IMR-90 (cell line): ENCODE measurements around the gene ADRA2C. TPM values are rescaled to one million over a fixed set of nuclear protein-coding genes. Genes with fewer than 3 reads are reported as not detected.

ENCODE experiments used
- ATAC-seq: fragments of 200-7000 bp; cut with Tn5 transposase; 2 replicates; pipeline ENCODE4 v1.9.1; 2020; ENCODE audit warnings: low read depth, mild to moderate bottlenecking, moderate library complexity
- BruUV-seq: library from RNA; stranded (reverse); fragments of 400-500 nt; replicated peaks from 2 replicates; lab custom pipeline; 2021; lab: Mats Ljungman, UMichigan
- CTCF ChIA-PET: fragments of 300-600 bp; formaldehyde crosslinking; extraction: SDS; loops from one replicate; lab custom pipeline; 2021; ENCODE audit warnings: antibody characterized with exemption; lab: Yijun Ruan, JAX
- POLR2A ChIA-PET: fragments of 300-600 bp; sonication (Branson Sonifier 250); formaldehyde crosslinking; loops from one replicate; lab custom pipeline; 2022; ENCODE audit warnings: antibody characterized with exemption; ENCODE audit not compliant: unreplicated experiment; lab: Charles Lee
- DNase-seq: peaks from one replicate; pipeline ENCODE4 v3.0.0; 2013
- H2AFZ ChIP-seq: replicated peaks from 2 replicates; pipeline ENCODE3; 2013; ENCODE audit warnings: low read length, mild to moderate bottlenecking; ENCODE audit not compliant: poor library complexity
- H2AK5ac ChIP-seq: 2 replicates; pipeline ENCODE4 v1.6.1; 2013; ENCODE audit warnings: low read depth, low read length, inconsistent platforms
- H2AK9ac ChIP-seq: replicated peaks from 2 replicates; pipeline ENCODE3; 2013; ENCODE audit warnings: mild to moderate bottlenecking, low read depth, low read length, moderate library complexity; ENCODE audit not compliant: poor library complexity
- H2BK120ac ChIP-seq: 2 replicates; pipeline ENCODE4 v1.6.1; 2013; ENCODE audit warnings: low read depth, low read length, inconsistent platforms
- H2BK15ac ChIP-seq: 3 replicates; pipeline ENCODE4 v1.6.1; 2013; ENCODE audit warnings: low read depth, low read length, inconsistent platforms
- H2BK20ac ChIP-seq: 2 replicates; pipeline ENCODE4 v1.6.1; 2013; ENCODE audit warnings: low read depth, mild to moderate bottlenecking, inconsistent platforms, low read length, moderate library complexity
- H2BK5ac ChIP-seq: 2 replicates; pipeline ENCODE4 v1.6.1; 2013; ENCODE audit warnings: mild to moderate bottlenecking, low read depth, low read length, inconsistent platforms; ENCODE audit not compliant: poor library complexity, severe bottlenecking
- H3K14ac ChIP-seq: replicated peaks from 2 replicates; pipeline ENCODE4 v1.6.1; 2013; ENCODE audit warnings: low read depth, low read length, inconsistent platforms
- H3K18ac ChIP-seq: 2 replicates; pipeline ENCODE4 v1.6.1; 2013; ENCODE audit warnings: low read depth, low read length, control low read depth
- H3K23ac ChIP-seq: 2 replicates; pipeline ENCODE4 v1.6.1; 2013; ENCODE audit warnings: low read depth, low read length, inconsistent platforms
- H3K27ac ChIP-seq: 2 replicates; pipeline ENCODE4 v1.5.1; 2013; ENCODE audit warnings: mild to moderate bottlenecking, control low read depth, low read length; ENCODE audit not compliant: insufficient read depth
- H3K27me3 ChIP-seq: 2 replicates; pipeline ENCODE4 v1.6.1; 2013; ENCODE audit warnings: low read length; ENCODE audit not compliant: control insufficient read depth, insufficient read depth
- H3K36me3 ChIP-seq: 2 replicates; pipeline ENCODE4 v1.6.1; 2013; ENCODE audit warnings: low read length, mixed read lengths; ENCODE audit not compliant: control insufficient read depth, insufficient read depth
- H3K4ac ChIP-seq: 2 replicates; pipeline ENCODE4 v1.6.1; 2013; ENCODE audit warnings: low read depth, low read length, inconsistent platforms
- H3K4me1 ChIP-seq: 2 replicates; pipeline ENCODE4 v1.6.1; 2013; ENCODE audit warnings: low read length, mixed read lengths; ENCODE audit not compliant: control insufficient read depth, insufficient read depth
- H3K4me2 ChIP-seq: 2 replicates; pipeline ENCODE4 v1.6.1; 2013; ENCODE audit warnings: low read depth, mild to moderate bottlenecking, control low read depth, low read length, moderate library complexity
- H3K4me3 ChIP-seq: 2 replicates; pipeline ENCODE4 v1.5.1; 2013; ENCODE audit warnings: low read depth, mild to moderate bottlenecking, control low read depth, low read length, moderate library complexity; ENCODE audit not compliant: insufficient read depth
- H3K56ac ChIP-seq: 2 replicates; pipeline ENCODE4 v1.6.1; 2013; ENCODE audit warnings: low read length, inconsistent platforms; ENCODE audit not compliant: insufficient read depth; ENCODE audit errors: extremely low read depth
- H3K79me1 ChIP-seq, 2 experiments: 2 replicates each; pipeline ENCODE4 v1.6.1; 2013; ENCODE audit warnings: low read length in 2 of 2, inconsistent platforms in 1 of 2, low read depth in 1 of 2
- H3K9ac ChIP-seq: 2 replicates; pipeline ENCODE4 v1.6.1; 2013; ENCODE audit warnings: low read depth, low read length, control low read depth
- H3K9me1 ChIP-seq: 2 replicates; pipeline ENCODE4 v1.6.1; 2013; ENCODE audit warnings: low read length, inconsistent platforms; ENCODE audit not compliant: insufficient read depth
- H3K9me3 ChIP-seq: 2 replicates; pipeline ENCODE4 v1.6.1; 2013; ENCODE audit warnings: low read length; ENCODE audit not compliant: control insufficient read depth, insufficient read depth
- H4K20me1 ChIP-seq: 2 replicates; pipeline ENCODE4 v1.6.1; 2013; ENCODE audit warnings: low read length, inconsistent platforms; ENCODE audit not compliant: insufficient read depth
- H4K5ac ChIP-seq: 2 replicates; pipeline ENCODE4 v1.6.1; 2013; ENCODE audit warnings: mild to moderate bottlenecking, low read depth, low read length, control low read depth
- H4K8ac ChIP-seq, 2 experiments: 2 replicates each; pipeline ENCODE4 v1.6.1; 2013; ENCODE audit warnings: low read depth in 2 of 2, low read length in 2 of 2, control low read depth in 1 of 2, inconsistent platforms in 1 of 2
- H4K91ac ChIP-seq: 2 replicates; pipeline ENCODE4 v1.6.1; 2013; ENCODE audit warnings: low read depth, low read length, inconsistent platforms; ENCODE audit not compliant: insufficient read depth
- BHLHE40 ChIP-seq: fragments of 150-350 bp; IDR thresholded peaks from 2 replicates; pipeline ENCODE4 v1.6.1; 2016; ENCODE audit warnings: mild to moderate bottlenecking, low read depth, low read length
- FOS ChIP-seq: fragments of 150-350 bp; IDR thresholded peaks from 2 replicates; pipeline ENCODE4 v1.6.1; 2016; ENCODE audit warnings: low read depth, low read length
- MXI1 ChIP-seq: IDR thresholded peaks from 2 replicates; pipeline ENCODE4 v1.6.1; 2012; ENCODE audit warnings: low read depth, mild to moderate bottlenecking, low read length, moderate library complexity, borderline replicate concordance
- NFE2L2 ChIP-seq: fragments of 150-350 bp; IDR thresholded peaks from 2 replicates; pipeline ENCODE4 v1.6.1; 2016; ENCODE audit warnings: low read depth, mild to moderate bottlenecking, low read length
- RFX5 ChIP-seq: IDR thresholded peaks from 2 replicates; pipeline ENCODE4 v1.8.0; 2012; ENCODE audit warnings: low read depth, mild to moderate bottlenecking, low read length, moderate library complexity
- WGBS, 2 experiments: methylation state at CpG; one replicate each; pipeline versions ENCODE4 v1.1.5 to v1.1.7; 2013; ENCODE audit warnings: missing lambda C conversion rate in 2 of 2; ENCODE audit not compliant: insufficient read length in 1 of 2; ENCODE audit errors: extremely low coverage in 2 of 2; 5-methylcytosine and 5-hydroxymethylcytosine counted together
- dilution Hi-C: fragments of 300-500 bp; cut with HindIII; formaldehyde crosslinking; loops from one replicate; pipeline ENCODE4 v1.14.3; 2018; ENCODE audit warnings: low sequenced_read_pairs; ENCODE audit not compliant: unreplicated experiment
- in situ Hi-C: fragments of 300-500 bp; cut with MboI; formaldehyde crosslinking; loops from 3 replicates; pipeline ENCODE4 v1.14.3; 2019; ENCODE audit warnings: low sequenced_read_pairs, inconsistent platforms, mixed read lengths
- intact Hi-C: fragments of 100-400 bp; cut with micrococcal nuclease; formaldehyde crosslinking; loops from 2 replicates; pipeline ENCODE4 v1.10.0; 2022
- polyA plus RNA-seq, 3 experiments: library from polyadenylated mRNA; depleted of rRNA; stranded (reverse); fragments of >200 nt; gene quantifications; 2 replicates each; pipeline ENCODE4 v1.2.3, GENCODE V29; 2012; ENCODE audit warnings: low replicate concordance in 1 of 3
- total RNA-seq: library from RNA; depleted of rRNA; stranded (reverse); fragments of >200 nt; gene quantifications from 2 replicates; pipeline ENCODE4 v1.2.3, GENCODE V29; 2012
- TF ChIP-seq, protein P1 (sequence below): fragments of 150-350 bp; IDR thresholded peaks from 2 replicates; pipeline ENCODE4 v1.6.1; 2017; ENCODE audit warnings: mild to moderate bottlenecking, antibody characterized with exemption, low read length, low read depth

ADRA2C gene
- total and polyA plus RNA-seq, 2 of the 4 experiments (the other 2 are of a cell fraction): under 0.01 to 0.14 TPM

- dilution Hi-C loops: no loop called here
- no peak overlapping the region for H3K18ac ChIP-seq
- no peaks in the 10 kb centered on the region for H4K20me1 ChIP-seq
- POLR2A ChIA-PET: no interaction called here
- H3K56ac ChIP-seq: no peak overlapping the region
- DNase-seq: no peak
- BruUV-seq: no TSS peak
- H2BK15ac ChIP-seq: no peak overlapping the region
- no peaks in the 10 kb centered on the region for H3K9me3 ChIP-seq
- in situ Hi-C loops: no loop called here
- H4K91ac ChIP-seq: no peak overlapping the region
- no peak overlapping the region for H3K4me3 ChIP-seq
- no peak overlapping the region for H3K4ac ChIP-seq
- no peaks in the 10 kb centered on the region for H3K79me1 ChIP-seq
- H3K23ac ChIP-seq: no peak overlapping the region
- 39% methylated on average over 13 of the region's 15 CpGs; no CpG with 5 or more reads in 1 of the 2 experiments for WGBS, 2 experiments
- no peak overlapping the region for H3K14ac ChIP-seq
- H3K36me3 ChIP-seq: no peaks in the 10 kb centered on the region
- TF ChIP-seq NFE2L2: no peak
- TF ChIP-seq RFX5: no peak
- TF ChIP-seq FOS: no peak
- TF ChIP-seq, protein P1, sequence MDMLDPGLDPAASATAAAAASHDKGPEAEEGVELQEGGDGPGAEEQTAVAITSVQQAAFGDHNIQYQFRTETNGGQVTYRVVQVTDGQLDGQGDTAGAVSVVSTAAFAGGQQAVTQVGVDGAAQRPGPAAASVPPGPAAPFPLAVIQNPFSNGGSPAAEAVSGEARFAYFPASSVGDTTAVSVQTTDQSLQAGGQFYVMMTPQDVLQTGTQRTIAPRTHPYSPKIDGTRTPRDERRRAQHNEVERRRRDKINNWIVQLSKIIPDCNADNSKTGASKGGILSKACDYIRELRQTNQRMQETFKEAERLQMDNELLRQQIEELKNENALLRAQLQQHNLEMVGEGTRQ: no peak
- no peak for TF ChIP-seq MXI1
- no peak for TF ChIP-seq BHLHE40
- no peak overlapping the region for H2AK9ac ChIP-seq
- no peak overlapping the region for H2BK5ac ChIP-seq
- CTCF ChIA-PET: no interaction called here
- H3K27me3 ChIP-seq: peaks cover 18% of the 10 kb centered on the region
- no peak overlapping the region for H4K8ac ChIP-seq
- H4K5ac ChIP-seq: no peak overlapping the region
- no peak overlapping the region for H2AK5ac ChIP-seq
- no peak overlapping the region for H3K9ac ChIP-seq
- ATAC-seq: no peak
- H3K9me1 ChIP-seq: no peaks in the 10 kb centered on the region
- no peak overlapping the region for H3K27ac ChIP-seq
- H2BK120ac ChIP-seq: no peak overlapping the region
- no peaks in the 10 kb centered on the region for H3K4me1 ChIP-seq
- H2AFZ ChIP-seq: no peak overlapping the region
- no peak overlapping the region for H3K4me2 ChIP-seq
- intact Hi-C loops: no loop called here
- no peak overlapping the region for H2BK20ac ChIP-seq
These were observed 44.0 kb downstream of the ADRA2C start for GRCh38 chr4:3810111-3810680.
